HUDEP-2 (cell line): ENCODE data around the gene ATG16L2.
"Not testable (repeated sequence)": the region's sequence is repeated elsewhere in the genome, so short reads cannot be mapped to it uniquely, and the experiment has no call there.

Source experiments
- DNase-seq, 76 experiments: peaks; one replicate each; lab custom pipeline; 2025; ENCODE audit not compliant: unreplicated experiment in 76 of 76; lab: John Stamatoyannopoulos, UW

ATG16L2 gene

GRCh38 chr11:72840780-72841179 lies 26.6 kb downstream of the ATG16L2 start:
- DNase-seq, result no peak

- DNase-seq, result no peak
Measured at GRCh38 chr11:72841397-72841796, 27.2 kb downstream of the ATG16L2 start.

- DNase-seq, result no peak
Measured at GRCh38 chr11:72842126-72842525, 27.9 kb downstream of the ATG16L2 start.

DNA sequence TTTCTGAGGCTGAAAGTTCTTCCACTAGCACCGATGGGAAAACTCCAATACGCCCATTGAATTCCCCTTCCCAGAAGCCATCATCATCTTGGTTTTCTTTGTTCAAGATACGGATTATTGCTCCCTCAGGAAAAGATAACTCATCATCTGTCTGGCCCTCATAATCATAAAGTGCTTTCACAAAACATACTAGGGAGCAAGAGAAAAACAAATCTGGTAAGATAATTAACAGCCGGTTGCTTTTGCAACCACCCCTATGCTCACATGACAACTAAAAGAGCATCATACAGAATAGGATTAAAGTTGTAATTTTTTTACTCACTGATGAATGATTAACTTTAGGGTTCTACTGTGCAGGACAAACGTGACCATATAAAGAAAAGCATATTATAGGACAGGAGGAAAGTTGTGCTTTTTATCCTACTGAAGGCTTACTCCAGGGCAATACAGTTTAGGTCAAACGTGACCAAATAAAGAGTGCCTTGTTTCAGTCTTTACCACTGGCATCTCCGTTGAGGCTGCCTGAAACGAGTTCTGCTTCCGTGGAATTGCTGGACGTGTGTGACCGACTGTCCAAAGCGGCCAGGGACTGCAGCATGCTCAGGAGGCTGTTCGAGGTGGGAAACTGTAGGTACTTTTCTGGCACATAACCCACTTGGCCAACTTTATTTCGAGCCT lies 28.6 kb downstream of the ATG16L2 start:
- DNase-seq, result no peak

- no peak for DNase-seq
Measured at GRCh38 chr11:72844356-72844755, 30.1 kb downstream of the ATG16L2 start.

- peak in 16 of 76 experiments; percentile 4 to 34 (median 16) for DNase-seq
Measured at GRCh38 chr11:72848846-72849466, 34.7 kb downstream of the ATG16L2 start.

GRCh38 chr11:72850832-72851231 lies 36.6 kb downstream of the ATG16L2 start:
- no peak for DNase-seq

DNA sequence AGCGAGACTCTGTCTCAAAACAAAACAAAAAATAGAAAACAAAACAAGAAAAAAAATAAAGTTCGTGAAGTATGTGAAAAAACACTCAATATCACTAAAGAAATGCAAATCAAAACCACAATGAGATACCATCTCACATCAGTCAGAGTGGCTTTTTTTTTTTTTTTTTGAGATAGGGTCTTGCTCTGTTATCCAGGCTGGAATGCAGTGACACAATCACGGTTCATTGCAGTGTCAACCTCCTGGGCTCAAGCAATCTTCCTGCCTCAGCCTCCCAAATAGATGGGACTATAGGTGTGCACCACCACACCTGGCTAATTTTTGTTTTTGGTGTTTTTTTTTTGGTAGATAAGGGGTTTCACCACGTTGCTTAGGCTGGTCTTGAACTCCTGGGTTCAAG lies 37.5 kb downstream of the ATG16L2 start:
- no peak for DNase-seq

DNA sequence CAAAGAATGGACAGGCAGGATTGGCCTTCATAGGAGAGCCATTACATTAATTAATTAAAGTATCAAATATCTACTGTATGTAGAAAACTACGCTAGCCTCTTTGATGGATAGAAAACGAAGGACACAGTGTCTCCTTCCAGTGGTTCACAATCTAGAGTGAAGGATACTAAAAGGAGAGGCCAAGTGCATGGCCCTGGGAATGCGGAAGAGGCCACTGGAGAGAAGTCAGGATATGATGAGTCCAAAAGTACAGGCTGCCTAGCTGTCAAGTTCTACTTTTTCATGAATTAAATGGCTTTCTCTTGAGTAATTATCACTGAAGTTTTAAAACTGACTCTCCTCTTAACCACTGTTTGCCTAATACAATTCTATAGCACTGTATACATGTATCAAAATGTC lies 41.9 kb downstream of the ATG16L2 start:
- DNase-seq, result no peak

DNA sequence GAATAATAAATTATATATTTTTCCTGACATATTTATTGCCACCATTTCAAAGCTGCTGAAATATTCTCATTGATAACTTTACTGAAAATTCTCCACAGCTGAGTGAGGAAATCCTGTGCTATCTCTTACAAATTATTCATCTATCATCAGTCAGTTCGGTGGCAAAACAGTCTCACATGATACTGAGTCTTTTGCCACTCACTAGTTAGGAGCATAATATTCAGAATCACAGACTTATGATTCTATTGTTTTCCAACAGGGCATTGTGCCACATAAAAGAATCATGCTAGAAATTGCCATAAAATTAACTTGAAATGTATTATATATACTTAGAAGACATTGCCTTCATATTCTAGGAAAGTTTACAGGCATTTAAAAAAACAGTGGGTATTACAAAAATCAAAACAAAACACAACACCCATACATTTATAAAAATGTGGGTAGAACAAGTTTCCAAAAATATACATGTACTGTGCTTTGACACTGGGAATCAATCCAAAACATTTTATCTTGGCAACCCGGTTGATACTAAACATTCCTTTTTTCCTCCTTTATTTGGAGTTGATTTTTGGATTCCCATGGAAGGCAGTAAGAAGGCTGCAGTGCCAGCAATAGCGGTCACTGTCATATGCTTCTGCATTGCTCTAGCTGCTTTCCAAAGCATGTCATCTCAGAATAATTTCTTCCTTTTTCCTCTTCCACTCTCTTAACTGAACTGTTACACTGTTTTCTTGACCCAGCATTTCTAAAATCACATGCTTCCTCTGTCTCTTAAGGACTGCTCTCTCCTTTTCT lies 42.5 kb downstream of the ATG16L2 start:
- no peak for DNase-seq

DNA sequence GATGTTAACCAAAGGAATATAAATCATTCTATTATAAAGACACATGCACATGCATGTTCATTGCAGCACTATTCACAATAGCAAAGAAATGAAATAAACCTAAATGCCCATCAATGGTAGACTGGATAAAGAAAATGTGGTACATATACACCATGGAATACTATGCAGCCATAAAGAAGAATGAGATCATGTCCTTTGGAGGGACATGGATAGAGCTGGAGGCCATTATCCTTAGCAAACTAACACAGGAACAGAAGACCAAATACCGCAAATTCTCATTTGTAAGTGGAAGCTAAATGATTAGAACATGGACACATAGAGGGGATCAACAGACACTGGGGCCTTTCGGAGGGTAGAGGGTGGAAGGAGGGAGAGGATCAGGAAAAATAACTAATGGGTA lies 44.1 kb downstream of the ATG16L2 start:
- DNase-seq, result not testable (repeated sequence)

- no peak for DNase-seq
Measured at GRCh38 chr11:72859126-72859525, 44.9 kb downstream of the ATG16L2 start.

DNA sequence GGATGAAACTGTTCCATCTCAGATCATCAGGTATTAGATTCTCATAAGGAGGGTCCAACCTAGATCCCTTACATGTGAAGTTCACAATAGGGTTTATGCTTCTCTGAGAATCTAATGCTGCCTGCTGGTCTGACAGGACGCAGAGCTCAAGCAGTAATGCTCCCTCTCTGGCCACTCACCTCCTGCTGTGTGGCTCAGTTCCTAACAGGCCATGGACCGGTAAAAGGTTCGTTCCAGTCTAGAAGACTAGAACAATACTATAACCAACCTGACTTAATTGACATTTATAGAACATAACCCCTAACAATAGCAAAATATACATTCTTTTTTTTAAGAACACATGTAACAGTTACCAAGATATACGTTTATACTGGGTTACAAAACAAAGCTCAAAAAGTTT lies 45.8 kb downstream of the ATG16L2 start:
- no peak for DNase-seq

DNA sequence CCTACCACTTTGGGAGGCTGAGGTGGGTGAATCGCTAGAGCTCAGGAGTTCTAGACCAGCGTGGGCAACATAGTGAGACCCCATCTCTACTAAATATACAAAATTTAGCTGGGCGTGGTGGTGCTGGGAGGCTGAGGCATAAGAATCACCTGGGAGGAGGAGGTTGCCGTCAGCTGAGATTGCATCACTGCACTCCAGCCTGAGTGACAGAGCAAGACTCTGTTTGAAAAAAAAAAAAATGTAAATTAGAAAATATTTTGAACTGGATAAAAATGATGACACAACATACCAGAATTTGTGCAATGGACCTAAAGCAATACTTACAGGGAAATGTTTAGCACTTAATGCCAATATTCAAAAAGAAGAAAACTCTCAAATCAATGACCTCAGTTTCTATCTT lies 46.4 kb downstream of the ATG16L2 start:
- no peak for DNase-seq

GRCh38 chr11:72863091-72863490 lies 48.9 kb downstream of the ATG16L2 start:
- no peak for DNase-seq

DNA sequence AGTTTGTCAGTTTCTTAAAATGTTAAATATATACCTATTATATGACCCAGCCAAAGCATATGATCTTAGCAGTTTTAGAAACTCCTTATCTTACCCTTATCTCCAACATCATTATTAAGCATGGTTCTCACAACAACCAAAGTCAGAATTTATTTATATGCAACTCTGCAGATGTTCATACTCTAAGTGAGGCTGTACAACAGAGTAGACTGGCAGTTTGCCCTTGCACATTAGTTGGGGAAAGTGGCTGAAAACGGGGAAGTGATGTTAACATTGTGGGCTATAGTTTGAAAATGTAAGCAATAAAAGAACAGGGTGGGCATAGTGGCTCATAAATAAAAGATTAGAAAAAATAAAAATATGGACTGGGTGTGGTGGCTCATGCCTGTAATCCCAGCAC lies 49.7 kb downstream of the ATG16L2 start:
- DNase-seq, result no peak

- peak in 1 of 76 experiments; percentile 2 for DNase-seq
Measured at GRCh38 chr11:72864702-72865655, 50.8 kb downstream of the ATG16L2 start.

GRCh38 chr11:72867970-72868369 lies 53.8 kb downstream of the ATG16L2 start:
- DNase-seq, result no peak

GRCh38 chr11:72869831-72870230 lies 55.6 kb downstream of the ATG16L2 start:
- DNase-seq, result no peak

- DNase-seq, result no peak
Measured at GRCh38 chr11:72871119-72871518, 56.9 kb downstream of the ATG16L2 start.

- DNase-seq, result no peak
Measured at GRCh38 chr11:72872012-72872411, 57.8 kb downstream of the ATG16L2 start.
